ENCODE measurements around the gene BTBD19. TPM values are rescaled to one million over a fixed set of nuclear protein-coding genes. Genes with fewer than 3 reads are reported as not detected.

BTBD19 gene
- total and polyA plus RNA-seq, 9 of the 15 experiments (the other 6 are each of a cell fraction or from before 2014, with no cell fraction given): 0.22 to 2.0 (median 0.95) TPM

- TF ChIP-seq ZBTB34 (CRISPR knock-in tag; IDR thresholded peaks at IDR 0.05) (no peak), NCOA2 (IDR thresholded peaks at IDR 0.05; ENCODE audit: partially characterized antibody in 2 of 2) (no peak), HNRNPL (IDR thresholded peaks at IDR 0.05; ENCODE audit: low read depth, low read length) (no peak), ZNF174 (CRISPR knock-in tag; IDR thresholded peaks at IDR 0.05) (no peak), SP2 (IDR thresholded peaks at IDR 0.05; ENCODE audit: extremely low read depth, low read depth, low read length, poor library complexity, severe bottlenecking) (no peak), BDP1 (IDR thresholded peaks at IDR 0.05; ENCODE audit: insufficient read depth, insufficient read length) (no peak), PTRF (tag; IDR thresholded peaks at IDR 0.05) (no peak), ZC3H11A (IDR thresholded peaks at IDR 0.05; ENCODE audit: low read depth, low read length) (no peak), UBTF (IDR thresholded peaks at IDR 0.05; ENCODE audit: borderline replicate concordance in 1 of 2, low read depth in 2 of 2, low read length in 2 of 2) (peak; percentile 73 to 74; a peak in 2 of 4 replicates), CAMTA2 (CRISPR knock-in tag; conservative IDR thresholded peaks at IDR 0.05) (no peak), DEAF1 (CRISPR knock-in tag; IDR thresholded peaks at IDR 0.05) (no peak), YY1 (IDR thresholded peaks at IDR 0.05; ENCODE audit: borderline replicate concordance in 1 of 3, control insufficient read depth in 1 of 3, extremely low read depth in 1 of 3, insufficient read depth in 3 of 3, insufficient read length in 1 of 3, insufficient replicate concordance in 2 of 3, low read depth in 1 of 3, low read length in 2 of 3) (peak in 1 of 3 experiments; percentile 11), ILK (tag; IDR thresholded peaks at IDR 0.05; ENCODE audit: borderline replicate concordance, low read depth) (no peak), ZKSCAN8 (CRISPR knock-in tag; IDR thresholded peaks at IDR 0.05) (no peak), PRPF4 (IDR thresholded peaks at IDR 0.05; ENCODE audit: insufficient read depth, low read depth, low read length, poor library complexity, severe bottlenecking) (no peak), SRF (CRISPR knock-in tag; IDR thresholded peaks at IDR 0.05) (peak in 1 of 2 experiments; percentile 82; a peak in 2 of 4 replicates), E4F1 (CRISPR knock-in tag; IDR thresholded peaks at IDR 0.05; ENCODE audit: borderline replicate concordance) (no peak)
Observed at GRCh38 chr1:44842862-44843655, 34.7 kb downstream of the BTBD19 start, which contains the start of gene PTCH2 (continued).

Measured in K562 (cell line).